Kidney epithelial cell (primary cell): ENCODE measurements around the gene SCN5A. TPM values are rescaled to one million over a fixed set of nuclear protein-coding genes. Genes with fewer than 3 reads are reported as not detected.

ENCODE experiments used
- DNase-seq: peaks from one replicate; pipeline ENCODE4 v3.0.0-alpha.2; 2010; ENCODE audit warnings: low read depth
- H3K27me3 ChIP-seq: 2 replicates; pipeline ENCODE4 v1.6.0; 2011; ENCODE audit warnings: low read length; ENCODE audit not compliant: control insufficient read depth, insufficient read depth
- H3K36me3 ChIP-seq: 2 replicates; pipeline ENCODE4 v1.5.1; 2011; ENCODE audit warnings: low read length; ENCODE audit not compliant: control insufficient read depth, insufficient read depth
- H3K4me3 ChIP-seq: 2 replicates; pipeline ENCODE4 v1.5.1; 2011; ENCODE audit warnings: low read depth, mild to moderate bottlenecking, control low read depth, low read length
- CTCF ChIP-seq: IDR thresholded peaks from 2 replicates; pipeline ENCODE4 v1.5.1; 2011; ENCODE audit warnings: mild to moderate bottlenecking, moderate library complexity, low read length, control low read depth, inconsistent platforms; ENCODE audit not compliant: insufficient read depth, poor library complexity, severe bottlenecking
- total RNA-seq: library from RNA; depleted of rRNA; stranded (reverse); fragments of >200 nt; gene quantifications from 2 replicates; pipeline ENCODE4 v1.2.3, GENCODE V29; 2015

The SCN5A gene
- total RNA-seq, 1 donor from 2014 or later: 3.8 TPM

DNA sequence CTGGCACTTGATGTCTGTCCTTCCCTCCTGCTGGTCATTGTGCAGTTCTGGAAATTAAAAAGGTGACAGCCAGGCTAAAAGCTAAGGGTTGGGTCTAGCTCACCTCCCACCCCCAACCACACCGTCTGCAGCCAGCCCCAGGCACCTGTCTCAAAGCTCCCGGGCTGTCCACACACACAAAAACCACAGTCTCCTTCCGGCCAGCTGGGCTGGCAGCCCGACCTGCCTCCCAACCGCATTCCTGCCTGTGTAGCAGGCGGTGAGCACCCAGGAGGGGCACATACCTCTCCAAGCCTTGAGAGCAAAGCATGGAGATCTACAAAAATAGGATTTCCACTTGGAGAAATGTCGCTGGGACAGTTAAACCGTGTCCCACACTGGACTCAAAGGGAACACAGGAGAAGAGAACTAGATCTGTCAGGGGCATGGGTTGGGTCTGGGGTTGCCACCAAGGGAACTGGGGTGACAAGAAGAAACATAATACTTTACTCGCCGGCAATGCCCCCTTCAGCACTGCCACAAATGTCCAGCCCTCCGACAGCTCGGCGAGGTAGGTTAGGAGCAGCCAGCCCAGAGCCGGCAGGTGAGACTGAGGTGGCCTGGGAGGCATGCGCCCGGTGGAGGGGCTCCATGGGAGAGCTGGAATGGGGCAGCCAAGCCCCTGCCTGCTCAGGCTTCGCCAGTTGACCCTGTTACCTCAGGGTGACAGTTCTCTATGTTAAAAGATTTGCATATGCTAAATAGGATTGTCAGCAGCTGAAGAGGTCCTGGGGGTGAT is 101.1 kb downstream of the SCN5A start:
- H3K36me3 ChIP-seq: no peaks in the 10 kb centered on the region
- H3K27me3 ChIP-seq: no peaks in the 10 kb centered on the region
- peak; percentile 23 for DNase-seq
- TF ChIP-seq CTCF: no peak
- H3K4me3 ChIP-seq: no peak overlapping the region

GRCh38 chr3:38545983-38546382 is 103.5 kb downstream of the SCN5A start:
- Histone ChIP-seq H3K36me3 (no peaks in the 10 kb centered on the region), H3K27me3 (no peaks in the 10 kb centered on the region), H3K4me3 (no peak overlapping the region)
- no peak for TF ChIP-seq CTCF
- no peak for DNase-seq

GRCh38 chr3:38545550-38545949 is 103.9 kb downstream of the SCN5A start:
- H3K27me3 ChIP-seq: no peaks in the 10 kb centered on the region

DNA sequence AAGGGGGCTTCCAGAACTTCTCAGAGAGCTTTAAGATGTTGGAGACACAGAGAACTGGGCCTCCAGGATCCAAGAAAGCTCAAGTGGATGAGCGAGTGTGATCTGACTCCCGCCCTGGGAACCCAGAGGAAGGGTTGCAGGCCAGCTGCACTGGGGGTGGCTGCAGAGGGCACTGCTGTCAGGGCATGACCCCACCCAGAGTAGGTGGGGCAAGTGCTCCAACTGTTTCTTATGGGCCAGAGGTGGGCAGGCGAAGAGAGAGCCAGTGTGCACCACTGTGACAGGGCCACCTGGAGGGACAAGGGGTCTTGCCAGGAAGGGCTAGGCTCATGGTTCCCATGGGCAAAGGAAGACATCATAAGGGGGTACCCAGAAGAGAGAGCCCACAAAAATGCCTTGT is 104.6 kb downstream of the SCN5A start:
- Histone ChIP-seq H3K4me3 (no peak overlapping the region), H3K27me3 (no peaks in the 10 kb centered on the region), H3K36me3 (no peaks in the 10 kb centered on the region)
- no peak for TF ChIP-seq CTCF
- DNase-seq: no peak

More at GRCh38 chr3:38545550-38545949, 103.9 kb downstream of the SCN5A start:
- no peak overlapping the region for H3K4me3 ChIP-seq
- TF ChIP-seq CTCF: no peak
- DNase-seq: no peak
- H3K36me3 ChIP-seq: no peaks in the 10 kb centered on the region

- no peak overlapping the region for H3K4me3 ChIP-seq
- TF ChIP-seq CTCF: no peak
- DNase-seq: no peak
- no peaks in the 10 kb centered on the region for H3K27me3 ChIP-seq
- H3K36me3 ChIP-seq: no peaks in the 10 kb centered on the region
These were observed 105.9 kb downstream of the SCN5A start for GRCh38 chr3:38543586-38543985.
